CD14-positive monocyte (primary cell): ENCODE results near the gene SPG11. TPM values are rescaled to one million over a fixed set of nuclear protein-coding genes. Genes with fewer than 3 reads are reported as not detected.

Source experiments
- DNase-seq, 3 donors: peaks; one replicate each; pipeline ENCODE4 v3.0.0-alpha.2; 2011 to 2022
- H2AFZ ChIP-seq: 2 replicates; pipeline ENCODE4 v1.6.0; 2012; ENCODE audit warnings: mild to moderate bottlenecking, low read depth, low read length, inconsistent platforms; ENCODE audit not compliant: insufficient read depth, poor library complexity, severe bottlenecking
- H3K27ac ChIP-seq, 2 donors: 1 replicate in 1 of 2; 2 replicates in 1 of 2; pipeline ENCODE4 v1.5.1; 2012 to 2013; ENCODE audit warnings: low read length in 2 of 2, control low read depth in 1 of 2, inconsistent platforms in 1 of 2, low read depth in 1 of 2, mild to moderate bottlenecking in 1 of 2
- H3K27me3 ChIP-seq, 2 donors: one replicate each; pipeline versions ENCODE4 v1.6.0 to v1.6.1; 2011 to 2013; ENCODE audit warnings: low read length in 2 of 2; ENCODE audit not compliant: control insufficient read depth in 2 of 2, insufficient read depth in 2 of 2
- H3K36me3 ChIP-seq, 2 donors: replicated peaks in 1 of 2; 1 replicate in 1 of 2; 2 replicates in 1 of 2; pipeline versions ENCODE4 v1.5.1 to v1.6.1; 2012 to 2013; ENCODE audit warnings: low read length in 2 of 2, control low read depth in 1 of 2, inconsistent platforms in 1 of 2, mild to moderate bottlenecking in 1 of 2; ENCODE audit not compliant: insufficient read depth in 2 of 2, control insufficient read depth in 1 of 2
- H3K4me1 ChIP-seq, 2 donors: 1 replicate in 1 of 2; 2 replicates in 1 of 2; pipeline versions ENCODE4 v1.5.1 to v1.6.1; 2012 to 2013; ENCODE audit warnings: low read length in 2 of 2, control low read depth in 1 of 2, inconsistent platforms in 1 of 2, mild to moderate bottlenecking in 1 of 2, moderate library complexity in 1 of 2; ENCODE audit not compliant: insufficient read depth in 2 of 2, control insufficient read depth in 1 of 2
- H3K4me2 ChIP-seq: replicated peaks from 2 replicates; pipeline ENCODE3; 2012; ENCODE audit warnings: low read length, moderate library complexity, mild to moderate bottlenecking; ENCODE audit not compliant: poor library complexity, severe bottlenecking; ENCODE audit errors: extremely low read depth
- H3K4me3 ChIP-seq, 3 experiments: fragments of 200-600 bp in 1 of 3; sonication (generic) in 1 of 3; replicated peaks in 1 of 3; 1 replicate in 2 of 3; 2 replicates in 1 of 3; pipeline ENCODE4 v1.5.1; 2011 to 2013; ENCODE audit warnings: low read length in 3 of 3, mild to moderate bottlenecking in 3 of 3, control low read depth in 2 of 3, low read depth in 2 of 3, inconsistent platforms in 1 of 3, moderate library complexity in 1 of 3
- H3K79me2 ChIP-seq: 2 replicates; pipeline ENCODE4 v1.6.0; 2012; ENCODE audit warnings: mild to moderate bottlenecking, control low read depth, inconsistent platforms, low read length, moderate library complexity; ENCODE audit not compliant: insufficient read depth
- H3K9ac ChIP-seq: 2 replicates; pipeline ENCODE4 v1.6.0; 2017; ENCODE audit warnings: low read length, mild to moderate bottlenecking; ENCODE audit not compliant: insufficient read depth, poor library complexity, severe bottlenecking
- H3K9me3 ChIP-seq, 2 donors: replicated peaks in 1 of 2; 1 replicate in 1 of 2; 2 replicates in 1 of 2; pipeline versions ENCODE4 v1.5.1 to v1.6.1; 2012 to 2013; ENCODE audit warnings: low read length in 2 of 2, control low read depth in 1 of 2; ENCODE audit not compliant: control insufficient read depth in 1 of 2, insufficient read depth in 1 of 2
- H4K20me1 ChIP-seq: 2 replicates; pipeline ENCODE4 v1.6.0; 2012; ENCODE audit warnings: mild to moderate bottlenecking, low read length, control low read depth, moderate library complexity; ENCODE audit not compliant: insufficient read depth
- H3K27ac Mint-ChIP-seq, 7 donors: one replicate each; pipeline ENCODE4 v1.8.0; 2020; ENCODE audit warnings: mild to moderate bottlenecking in 7 of 7, mixed read lengths in 7 of 7, moderate library complexity in 6 of 7, inconsistent platforms in 2 of 7
- H3K27me3 Mint-ChIP-seq, 3 donors: one replicate each; pipeline ENCODE4 v1.8.0; 2021 to 2022; ENCODE audit warnings: low read depth in 3 of 3, mild to moderate bottlenecking in 3 of 3, mixed read lengths in 3 of 3, moderate library complexity in 3 of 3, inconsistent platforms in 1 of 3
- H3K36me3 Mint-ChIP-seq, 2 donors: one replicate each; pipeline ENCODE4 v1.8.0; 2020; ENCODE audit warnings: mixed read lengths in 2 of 2, inconsistent platforms in 1 of 2, mild to moderate bottlenecking in 1 of 2
- H3K4me1 Mint-ChIP-seq: one replicate; pipeline ENCODE4 v1.8.0; 2020; ENCODE audit warnings: mild to moderate bottlenecking, mixed read lengths
- H3K4me3 Mint-ChIP-seq, 2 donors: one replicate each; pipeline ENCODE4 v1.8.0; 2020; ENCODE audit warnings: mild to moderate bottlenecking in 2 of 2, mixed read lengths in 2 of 2, moderate library complexity in 1 of 2
- H3K9me3 Mint-ChIP-seq, 7 donors: one replicate each; pipeline ENCODE4 v1.8.0; 2020 to 2022; ENCODE audit warnings: mixed read lengths in 7 of 7, mild to moderate bottlenecking in 6 of 7, moderate library complexity in 6 of 7, inconsistent platforms in 2 of 7
- CTCF ChIP-seq: fragments of 200-600 bp; IDR thresholded peaks from one replicate; pipeline ENCODE4 v1.8.0; 2022; ENCODE audit warnings: antibody characterized with exemption, mild to moderate bottlenecking
- WGBS: methylation state at CpG from one replicate; pipeline ENCODE4 v1.1.5; 2013; ENCODE audit warnings: missing lambda C conversion rate; ENCODE audit not compliant: insufficient coverage; 5-methylcytosine and 5-hydroxymethylcytosine counted together
- intact Hi-C, 2 donors: fragments of 100-400 bp; cut with micrococcal nuclease; formaldehyde crosslinking; loops; one replicate each; pipeline versions ENCODE4 v1.15.0 to v1.15.1; 2023
- polyA plus RNA-seq, 3 donors: library from polyadenylated mRNA; depleted of rRNA in 1 of 3; unstranded in 2 of 3; stranded (reverse) in 1 of 3; fragments of 300-500 nt in 2 of 3; fragments of >200 nt in 1 of 3; fragmentation: Illumina TruSeq in 2 of 3; gene quantifications; 1 replicate in 2 of 3; 2 replicates in 1 of 3; pipeline ENCODE4 v1.2.3, GENCODE V29; 2012 to 2021

The SPG11 gene
- polyA plus RNA-seq, 3 donors = 26.4 to 140 (median 50.4) TPM

GRCh38 chr15:44710236-44711095 lies 47.0 kb upstream of the SPG11 start:
- TF ChIP-seq CTCF = peak; percentile 42
- intact Hi-C loops = loop anchor here (2.0 kb wide), 3 partner anchors 18 to 48 kb away; partner anchors contain the start of genes SPG11 (in 2 of the 2) and TRIM69 (in 1 of the 2)
- Histone ChIP-seq H3K4me1 (peaks cover 25 to 36% of the 10 kb centered on the region in 2 donors), H3K27me3 (no peaks in the 10 kb centered on the region), H4K20me1 (peaks cover 41% of the 10 kb centered on the region), H3K9ac (peak overlapping the region; percentile 100), H3K9me3 (no peaks in the 10 kb centered on the region), H2AFZ (no peak overlapping the region), H3K27ac (peak overlapping the region; percentile 99 to 100), H3K79me2 (peaks cover 62% of the 10 kb centered on the region), H3K4me2 (peak overlapping the region; percentile 73), H3K36me3 (peaks cover 19 to 20% of the 10 kb centered on the region in 2 donors), H3K4me3 (peak overlapping the region; percentile 63 to 100 (median 96))
- Mint-ChIP-seq H3K27me3 (peaks cover 2 to 9% (median 4%) of the 10 kb centered on the region in 3 donors), H3K4me1 (peaks cover 31% of the 10 kb centered on the region), H3K9me3 (peaks cover 2 to 15% (median 6%) of the 10 kb centered on the region in 7 donors), H3K36me3 (peaks cover 44 to 50% of the 10 kb centered on the region in 2 donors), H3K4me3 (peak overlapping the region; percentile 98 to 100), H3K27ac (peak overlapping the region; percentile 99 to 100 (median 100))
- peak; percentile 88 to 92 (median 91) for DNase-seq
- 0% methylated on average over 1 of the region's 11 CpGs for WGBS

GRCh38 chr15:44706946-44707636 lies 43.6 kb upstream of the SPG11 start:
- Mint-ChIP-seq H3K4me1 (peaks cover 15% of the 10 kb centered on the region), H3K27ac (peak overlapping the region in 2 of 7 donors; percentile 37 to 46), H3K36me3 (peaks cover 16 to 25% of the 10 kb centered on the region in 2 donors), H3K9me3 (peaks cover 17 to 31% (median 27%) of the 10 kb centered on the region in 7 donors), H3K4me3 (no peak overlapping the region), H3K27me3 (peaks cover 4 to 5% (median 5%) of the 10 kb centered on the region in 3 donors)
- H4K20me1 ChIP-seq = peaks cover 7% of the 10 kb centered on the region
- intact Hi-C loops = no loop called here
- no peak overlapping the region for H3K4me3 ChIP-seq
- H3K79me2 ChIP-seq = peaks cover 29% of the 10 kb centered on the region
- H3K27ac ChIP-seq = no peak overlapping the region
- no peaks in the 10 kb centered on the region for H3K27me3 ChIP-seq
- H3K36me3 ChIP-seq = peaks cover 0 to 1% of the 10 kb centered on the region in 2 donors
- H3K4me2 ChIP-seq = no peak overlapping the region
- no peak for DNase-seq
- no peak overlapping the region for H2AFZ ChIP-seq
- peaks cover 6 to 13% of the 10 kb centered on the region in 2 donors for H3K9me3 ChIP-seq
- H3K9ac ChIP-seq = no peak overlapping the region
- TF ChIP-seq CTCF = no peak
- WGBS = 100% methylated on average over 1 of the region's 2 CpGs
- peaks cover 6 to 14% of the 10 kb centered on the region in 2 donors for H3K4me1 ChIP-seq
